Glutamatergic neuron (in vitro differentiated cells): ENCODE data around the gene ATRNL1. TPM values are rescaled to one million over a fixed set of nuclear protein-coding genes. Genes with fewer than 3 reads are reported as not detected.

Experiments
- DNase-seq: peaks from one replicate; pipeline ENCODE4 v3.0.0; 2022
- H3K27ac Mint-ChIP-seq: one replicate; pipeline ENCODE4 v1.8.0; 2020; ENCODE audit warnings: mild to moderate bottlenecking, mixed read lengths, inconsistent platforms; ENCODE audit not compliant: unreplicated experiment
- H3K27me3 Mint-ChIP-seq: one replicate; pipeline ENCODE4 v1.8.0; 2020; ENCODE audit warnings: mild to moderate bottlenecking, moderate library complexity, mixed read lengths, inconsistent platforms; ENCODE audit not compliant: unreplicated experiment
- H3K36me3 Mint-ChIP-seq: one replicate; pipeline ENCODE4 v1.8.0; 2020; ENCODE audit warnings: mild to moderate bottlenecking, mixed read lengths, inconsistent platforms; ENCODE audit not compliant: unreplicated experiment
- H3K4me1 Mint-ChIP-seq: one replicate; pipeline ENCODE4 v1.8.0; 2020; ENCODE audit warnings: mild to moderate bottlenecking, low read depth, mixed read lengths, inconsistent platforms; ENCODE audit not compliant: unreplicated experiment
- H3K4me3 Mint-ChIP-seq: one replicate; pipeline ENCODE4 v1.8.0; 2020; ENCODE audit warnings: mild to moderate bottlenecking, mixed read lengths, inconsistent platforms; ENCODE audit not compliant: unreplicated experiment
- H3K9me3 Mint-ChIP-seq: one replicate; pipeline ENCODE4 v1.8.0; 2020; ENCODE audit warnings: mild to moderate bottlenecking, moderate library complexity, mixed read lengths, inconsistent platforms; ENCODE audit not compliant: unreplicated experiment
- total RNA-seq: library from RNA; stranded (reverse); fragmentation: NEBNext Ultra II Directional; extraction: Animal tissue kit (Norgen Biotek cat#: 25700); gene quantifications from one replicate; pipeline ENCODE4 v1.2.1, GENCODE V29; 2021; ENCODE audit not compliant: unreplicated experiment
- TF ChIP-seq, protein P1 (sequence below): fragments of 200-600 bp; sonication (generic); IDR thresholded peaks from one replicate; pipeline ENCODE4 v1.5.0; 2021; ENCODE audit not compliant: partially characterized antibody, unreplicated experiment

Gene ATRNL1
- total RNA-seq, 1 donor from 2014 or later: 35.9 TPM

DNA sequence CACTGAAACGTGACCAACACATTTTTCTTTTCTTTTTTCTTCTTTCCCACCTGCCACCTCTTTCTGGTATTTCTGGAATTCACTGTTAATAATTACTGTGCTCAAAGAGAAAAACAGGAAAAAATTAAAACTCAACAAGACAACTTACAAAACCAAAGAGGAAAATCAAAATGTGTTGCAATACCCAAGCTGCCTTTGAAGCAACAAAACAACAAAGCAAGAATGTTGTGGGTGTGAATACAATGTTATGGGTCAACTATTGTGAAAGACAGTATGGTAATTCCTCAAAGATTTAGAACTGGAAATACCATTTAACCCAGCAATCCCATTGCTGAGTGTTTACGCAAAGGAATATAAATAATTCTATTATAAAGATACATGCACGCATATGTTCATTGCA, 764.7 kb downstream of the ATRNL1 start:
- peaks cover 14% of the 10 kb centered on the region for H3K9me3 Mint-ChIP-seq
- no peak for DNase-seq
- no peaks in the 10 kb centered on the region for H3K36me3 Mint-ChIP-seq
- peak overlapping the region; percentile 86 for H3K27ac Mint-ChIP-seq
- H3K4me1 Mint-ChIP-seq: peaks cover 29% of the 10 kb centered on the region
- TF ChIP-seq, protein P1, sequence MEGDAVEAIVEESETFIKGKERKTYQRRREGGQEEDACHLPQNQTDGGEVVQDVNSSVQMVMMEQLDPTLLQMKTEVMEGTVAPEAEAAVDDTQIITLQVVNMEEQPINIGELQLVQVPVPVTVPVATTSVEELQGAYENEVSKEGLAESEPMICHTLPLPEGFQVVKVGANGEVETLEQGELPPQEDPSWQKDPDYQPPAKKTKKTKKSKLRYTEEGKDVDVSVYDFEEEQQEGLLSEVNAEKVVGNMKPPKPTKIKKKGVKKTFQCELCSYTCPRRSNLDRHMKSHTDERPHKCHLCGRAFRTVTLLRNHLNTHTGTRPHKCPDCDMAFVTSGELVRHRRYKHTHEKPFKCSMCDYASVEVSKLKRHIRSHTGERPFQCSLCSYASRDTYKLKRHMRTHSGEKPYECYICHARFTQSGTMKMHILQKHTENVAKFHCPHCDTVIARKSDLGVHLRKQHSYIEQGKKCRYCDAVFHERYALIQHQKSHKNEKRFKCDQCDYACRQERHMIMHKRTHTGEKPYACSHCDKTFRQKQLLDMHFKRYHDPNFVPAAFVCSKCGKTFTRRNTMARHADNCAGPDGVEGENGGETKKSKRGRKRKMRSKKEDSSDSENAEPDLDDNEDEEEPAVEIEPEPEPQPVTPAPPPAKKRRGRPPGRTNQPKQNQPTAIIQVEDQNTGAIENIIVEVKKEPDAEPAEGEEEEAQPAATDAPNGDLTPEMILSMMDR: no peak
- H3K27me3 Mint-ChIP-seq: peaks cover 7% of the 10 kb centered on the region
- H3K4me3 Mint-ChIP-seq: no peak overlapping the region

GRCh38 chr10:115860182-115861107, 767.3 kb downstream of the ATRNL1 start:
- Mint-ChIP-seq H3K4me3 (peak overlapping the region; percentile 69), H3K4me1 (peaks cover 41% of the 10 kb centered on the region), H3K9me3 (peaks cover 17% of the 10 kb centered on the region), H3K36me3 (no peaks in the 10 kb centered on the region), H3K27me3 (peaks cover 7% of the 10 kb centered on the region), H3K27ac (peak overlapping the region; percentile 98)
- TF ChIP-seq, protein P1: no peak
- no peak for DNase-seq

DNA sequence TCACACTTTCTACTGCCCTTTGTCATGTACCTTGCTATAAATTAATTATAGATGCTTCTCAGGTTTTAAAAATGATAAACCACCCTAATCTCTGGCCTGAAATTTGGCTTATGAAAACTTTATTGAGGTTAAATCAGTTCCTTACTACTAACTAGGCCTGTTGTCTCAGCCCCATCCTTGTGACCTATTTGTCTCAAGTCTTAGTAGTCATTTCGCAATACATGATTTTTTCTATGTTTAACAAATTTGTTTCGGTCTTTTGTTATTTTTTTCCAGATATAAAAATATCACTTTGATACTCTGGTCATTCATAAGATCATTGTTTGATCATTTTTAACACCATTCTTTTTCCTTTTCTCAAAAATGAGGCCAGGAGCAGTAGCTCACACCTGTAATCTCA, 768.3 kb downstream of the ATRNL1 start:
- TF ChIP-seq, protein P1: no peak
- Mint-ChIP-seq H3K27me3 (peaks cover 7% of the 10 kb centered on the region), H3K27ac (peak overlapping the region; percentile 98), H3K4me1 (peaks cover 51% of the 10 kb centered on the region), H3K4me3 (peak overlapping the region; percentile 34), H3K9me3 (peaks cover 17% of the 10 kb centered on the region), H3K36me3 (no peaks in the 10 kb centered on the region)
- no peak for DNase-seq

DNA sequence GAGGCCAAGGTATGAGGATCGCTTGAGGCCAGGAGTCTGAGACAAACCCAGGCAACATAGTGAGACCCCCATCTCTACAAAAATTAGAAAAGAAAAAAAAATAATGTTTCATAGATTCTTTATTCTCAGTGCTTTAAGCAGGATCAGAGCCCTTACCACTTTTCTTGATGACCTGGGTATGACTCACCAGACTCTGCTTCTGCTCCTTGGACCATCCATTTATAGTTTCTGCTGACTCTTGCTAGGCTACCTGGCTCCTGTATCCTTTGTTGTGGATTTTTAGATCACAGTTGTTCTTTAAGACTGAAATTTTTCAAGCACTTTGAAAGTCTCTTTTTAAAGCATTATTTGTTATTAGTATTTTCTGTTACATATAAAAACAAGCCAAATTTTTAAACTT, 768.7 kb downstream of the ATRNL1 start:
- TF ChIP-seq, protein P1: no peak
- H3K4me3 Mint-ChIP-seq: no peak overlapping the region
- peaks cover 55% of the 10 kb centered on the region for H3K4me1 Mint-ChIP-seq
- H3K36me3 Mint-ChIP-seq: no peaks in the 10 kb centered on the region
- H3K9me3 Mint-ChIP-seq: peaks cover 21% of the 10 kb centered on the region
- H3K27me3 Mint-ChIP-seq: peaks cover 7% of the 10 kb centered on the region
- no peak for DNase-seq
- H3K27ac Mint-ChIP-seq: peak overlapping the region; percentile 98

DNA sequence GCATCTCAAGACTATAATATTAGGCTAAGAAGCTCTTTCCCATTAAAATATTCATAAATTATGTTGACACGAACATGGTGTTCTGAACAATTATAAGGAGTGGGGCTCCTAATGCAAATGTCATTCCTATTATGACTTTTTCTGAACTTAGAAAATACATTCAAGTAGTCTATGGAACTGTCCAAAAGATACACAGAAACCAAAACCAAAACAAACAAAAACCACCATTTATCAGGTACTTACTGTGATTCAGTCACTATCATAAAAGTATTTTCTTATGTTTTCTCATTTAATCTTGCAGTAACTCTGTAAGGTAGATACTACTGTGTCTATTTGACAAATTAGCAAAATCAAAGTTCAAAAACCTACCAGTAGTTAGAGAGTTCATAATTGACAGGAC, 773.0 kb downstream of the ATRNL1 start:
- Mint-ChIP-seq H3K27me3 (no peaks in the 10 kb centered on the region), H3K4me1 (peaks cover 45% of the 10 kb centered on the region), H3K4me3 (no peak overlapping the region), H3K36me3 (no peaks in the 10 kb centered on the region), H3K9me3 (peaks cover 9% of the 10 kb centered on the region), H3K27ac (peak overlapping the region; percentile 77)
- no peak for DNase-seq
- TF ChIP-seq, protein P1: no peak
